H1 (cell line): ENCODE results near the gene LSM3. TPM values are rescaled to one million over a fixed set of nuclear protein-coding genes. Genes with fewer than 3 reads are reported as not detected.

ENCODE experiments used
- CHD1 ChIP-seq: IDR thresholded peaks from 2 replicates; pipeline ENCODE4 v1.6.1; 2012; ENCODE audit warnings: low read depth, low read length, improper control_type of control experiment
- EZH2 ChIP-seq: fragments of 200-600 bp; sonication (generic); IDR thresholded peaks from 2 replicates; pipeline ENCODE4 v1.7.1; 2012; ENCODE audit warnings: low read depth, mild to moderate bottlenecking, moderate library complexity, low read length, inconsistent platforms; ENCODE audit not compliant: severe bottlenecking
- HDAC6 ChIP-seq: IDR thresholded peaks from one replicate; pipeline ENCODE4 v1.7.1; 2012; ENCODE audit warnings: low read depth, mild to moderate bottlenecking, inconsistent platforms, low read length, moderate library complexity
- RXRA ChIP-seq: IDR thresholded peaks from 2 replicates; pipeline ENCODE4 v1.6.1; 2011; ENCODE audit warnings: low read depth, mild to moderate bottlenecking, low read length, moderate library complexity; ENCODE audit not compliant: insufficient read depth
- SRF ChIP-seq: IDR thresholded peaks from 2 replicates; pipeline ENCODE4 v1.6.1; 2011; ENCODE audit warnings: mild to moderate bottlenecking, low read depth, low read length, moderate library complexity
- TBP ChIP-seq: IDR thresholded peaks from 2 replicates; pipeline ENCODE4 v1.6.1; 2011; ENCODE audit warnings: low read depth, low read length, improper control_type of control experiment
- polyA plus RNA-seq, 7 experiments: library from polyadenylated mRNA; depleted of rRNA in 3 of 7; stranded (reverse) in 5 of 7; unstranded in 2 of 7; fragments of >200 nt in 5 of 7; fragments of 200-250 nt in 2 of 7; gene quantifications; 1 replicate in 5 of 7; 2 replicates in 1 of 7; 4 replicates in 1 of 7; pipeline versions ENCODE4 v1.2.1 to v1.2.3, GENCODE V29; 2011 to 2013; ENCODE audit warnings: missing spikeins in 2 of 7, mixed read lengths in 2 of 7
- total RNA-seq: library from RNA; stranded (reverse); fragmentation: NEBNext Ultra II Directional; extraction: Animal tissue kit (Norgen Biotek cat#: 25700); gene quantifications from 2 replicates; pipeline ENCODE4 v1.2.1, GENCODE V29; 2021
- TF ChIP-seq, protein P1 (sequence below): fragments of 300-600 bp; sonication (generic); IDR thresholded peaks from 2 replicates; pipeline ENCODE4 v1.7.1; 2012; ENCODE audit warnings: low read length, moderate library complexity, mild to moderate bottlenecking, inconsistent platforms; ENCODE audit not compliant: insufficient replicate concordance
- TF ChIP-seq, protein P2 (sequence below): IDR thresholded peaks from 2 replicates; pipeline ENCODE4 v1.6.1; 2012; ENCODE audit warnings: inconsistent platforms
- TF ChIP-seq, protein P3 (sequence below): IDR thresholded peaks from 2 replicates; pipeline ENCODE4 v1.6.1; 2012; ENCODE audit warnings: inconsistent platforms

The LSM3 gene
- total and polyA plus RNA-seq, 2 of the 8 experiments (the other 6 are each of a cell fraction or from before 2014, with no cell fraction given), result 7.1 to 25.4 TPM

DNA sequence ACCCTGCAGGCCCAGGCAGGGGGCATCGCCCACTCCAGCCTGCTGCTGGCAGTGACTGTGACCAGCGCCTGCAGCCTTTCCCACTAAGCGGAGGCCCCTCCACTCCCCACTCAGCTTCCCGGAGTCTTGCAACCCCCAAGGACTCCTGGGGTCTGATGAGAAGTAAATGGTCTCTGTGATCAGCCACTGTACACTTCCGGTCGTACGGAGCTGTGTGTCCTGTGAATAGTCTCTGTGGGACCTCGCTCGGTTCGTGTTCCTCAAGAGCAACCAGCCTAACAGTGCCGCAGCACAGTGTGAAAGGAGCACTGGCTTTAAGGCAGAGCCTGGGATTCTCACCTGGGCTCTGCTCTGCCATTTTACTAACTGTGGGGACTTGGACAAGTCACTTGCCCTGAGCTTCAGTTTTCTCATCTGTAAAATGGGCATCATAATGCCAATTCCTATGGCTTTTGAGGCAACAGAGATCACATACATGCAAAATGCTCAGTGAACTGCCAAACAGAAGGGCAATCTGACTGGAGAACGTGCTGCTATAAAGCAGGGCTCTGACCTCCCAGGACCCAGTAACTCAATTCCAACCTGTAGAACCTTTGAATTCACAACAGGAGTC lies 27.0 kb upstream of the LSM3 start (continued):
- TF ChIP-seq, protein P1, sequence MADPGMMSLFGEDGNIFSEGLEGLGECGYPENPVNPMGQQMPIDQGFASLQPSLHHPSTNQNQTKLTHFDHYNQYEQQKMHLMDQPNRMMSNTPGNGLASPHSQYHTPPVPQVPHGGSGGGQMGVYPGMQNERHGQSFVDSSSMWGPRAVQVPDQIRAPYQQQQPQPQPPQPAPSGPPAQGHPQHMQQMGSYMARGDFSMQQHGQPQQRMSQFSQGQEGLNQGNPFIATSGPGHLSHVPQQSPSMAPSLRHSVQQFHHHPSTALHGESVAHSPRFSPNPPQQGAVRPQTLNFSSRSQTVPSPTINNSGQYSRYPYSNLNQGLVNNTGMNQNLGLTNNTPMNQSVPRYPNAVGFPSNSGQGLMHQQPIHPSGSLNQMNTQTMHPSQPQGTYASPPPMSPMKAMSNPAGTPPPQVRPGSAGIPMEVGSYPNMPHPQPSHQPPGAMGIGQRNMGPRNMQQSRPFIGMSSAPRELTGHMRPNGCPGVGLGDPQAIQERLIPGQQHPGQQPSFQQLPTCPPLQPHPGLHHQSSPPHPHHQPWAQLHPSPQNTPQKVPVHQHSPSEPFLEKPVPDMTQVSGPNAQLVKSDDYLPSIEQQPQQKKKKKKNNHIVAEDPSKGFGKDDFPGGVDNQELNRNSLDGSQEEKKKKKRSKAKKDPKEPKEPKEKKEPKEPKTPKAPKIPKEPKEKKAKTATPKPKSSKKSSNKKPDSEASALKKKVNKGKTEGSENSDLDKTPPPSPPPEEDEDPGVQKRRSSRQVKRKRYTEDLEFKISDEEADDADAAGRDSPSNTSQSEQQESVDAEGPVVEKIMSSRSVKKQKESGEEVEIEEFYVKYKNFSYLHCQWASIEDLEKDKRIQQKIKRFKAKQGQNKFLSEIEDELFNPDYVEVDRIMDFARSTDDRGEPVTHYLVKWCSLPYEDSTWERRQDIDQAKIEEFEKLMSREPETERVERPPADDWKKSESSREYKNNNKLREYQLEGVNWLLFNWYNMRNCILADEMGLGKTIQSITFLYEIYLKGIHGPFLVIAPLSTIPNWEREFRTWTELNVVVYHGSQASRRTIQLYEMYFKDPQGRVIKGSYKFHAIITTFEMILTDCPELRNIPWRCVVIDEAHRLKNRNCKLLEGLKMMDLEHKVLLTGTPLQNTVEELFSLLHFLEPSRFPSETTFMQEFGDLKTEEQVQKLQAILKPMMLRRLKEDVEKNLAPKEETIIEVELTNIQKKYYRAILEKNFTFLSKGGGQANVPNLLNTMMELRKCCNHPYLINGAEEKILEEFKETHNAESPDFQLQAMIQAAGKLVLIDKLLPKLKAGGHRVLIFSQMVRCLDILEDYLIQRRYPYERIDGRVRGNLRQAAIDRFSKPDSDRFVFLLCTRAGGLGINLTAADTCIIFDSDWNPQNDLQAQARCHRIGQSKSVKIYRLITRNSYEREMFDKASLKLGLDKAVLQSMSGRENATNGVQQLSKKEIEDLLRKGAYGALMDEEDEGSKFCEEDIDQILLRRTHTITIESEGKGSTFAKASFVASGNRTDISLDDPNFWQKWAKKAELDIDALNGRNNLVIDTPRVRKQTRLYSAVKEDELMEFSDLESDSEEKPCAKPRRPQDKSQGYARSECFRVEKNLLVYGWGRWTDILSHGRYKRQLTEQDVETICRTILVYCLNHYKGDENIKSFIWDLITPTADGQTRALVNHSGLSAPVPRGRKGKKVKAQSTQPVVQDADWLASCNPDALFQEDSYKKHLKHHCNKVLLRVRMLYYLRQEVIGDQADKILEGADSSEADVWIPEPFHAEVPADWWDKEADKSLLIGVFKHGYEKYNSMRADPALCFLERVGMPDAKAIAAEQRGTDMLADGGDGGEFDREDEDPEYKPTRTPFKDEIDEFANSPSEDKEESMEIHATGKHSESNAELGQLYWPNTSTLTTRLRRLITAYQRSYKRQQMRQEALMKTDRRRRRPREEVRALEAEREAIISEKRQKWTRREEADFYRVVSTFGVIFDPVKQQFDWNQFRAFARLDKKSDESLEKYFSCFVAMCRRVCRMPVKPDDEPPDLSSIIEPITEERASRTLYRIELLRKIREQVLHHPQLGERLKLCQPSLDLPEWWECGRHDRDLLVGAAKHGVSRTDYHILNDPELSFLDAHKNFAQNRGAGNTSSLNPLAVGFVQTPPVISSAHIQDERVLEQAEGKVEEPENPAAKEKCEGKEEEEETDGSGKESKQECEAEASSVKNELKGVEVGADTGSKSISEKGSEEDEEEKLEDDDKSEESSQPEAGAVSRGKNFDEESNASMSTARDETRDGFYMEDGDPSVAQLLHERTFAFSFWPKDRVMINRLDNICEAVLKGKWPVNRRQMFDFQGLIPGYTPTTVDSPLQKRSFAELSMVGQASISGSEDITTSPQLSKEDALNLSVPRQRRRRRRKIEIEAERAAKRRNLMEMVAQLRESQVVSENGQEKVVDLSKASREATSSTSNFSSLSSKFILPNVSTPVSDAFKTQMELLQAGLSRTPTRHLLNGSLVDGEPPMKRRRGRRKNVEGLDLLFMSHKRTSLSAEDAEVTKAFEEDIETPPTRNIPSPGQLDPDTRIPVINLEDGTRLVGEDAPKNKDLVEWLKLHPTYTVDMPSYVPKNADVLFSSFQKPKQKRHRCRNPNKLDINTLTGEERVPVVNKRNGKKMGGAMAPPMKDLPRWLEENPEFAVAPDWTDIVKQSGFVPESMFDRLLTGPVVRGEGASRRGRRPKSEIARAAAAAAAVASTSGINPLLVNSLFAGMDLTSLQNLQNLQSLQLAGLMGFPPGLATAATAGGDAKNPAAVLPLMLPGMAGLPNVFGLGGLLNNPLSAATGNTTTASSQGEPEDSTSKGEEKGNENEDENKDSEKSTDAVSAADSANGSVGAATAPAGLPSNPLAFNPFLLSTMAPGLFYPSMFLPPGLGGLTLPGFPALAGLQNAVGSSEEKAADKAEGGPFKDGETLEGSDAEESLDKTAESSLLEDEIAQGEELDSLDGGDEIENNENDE, result no peak
- TF ChIP-seq, protein P2, sequence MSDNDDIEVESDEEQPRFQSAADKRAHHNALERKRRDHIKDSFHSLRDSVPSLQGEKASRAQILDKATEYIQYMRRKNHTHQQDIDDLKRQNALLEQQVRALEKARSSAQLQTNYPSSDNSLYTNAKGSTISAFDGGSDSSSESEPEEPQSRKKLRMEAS, result no peak
- TF ChIP-seq, protein P3, sequence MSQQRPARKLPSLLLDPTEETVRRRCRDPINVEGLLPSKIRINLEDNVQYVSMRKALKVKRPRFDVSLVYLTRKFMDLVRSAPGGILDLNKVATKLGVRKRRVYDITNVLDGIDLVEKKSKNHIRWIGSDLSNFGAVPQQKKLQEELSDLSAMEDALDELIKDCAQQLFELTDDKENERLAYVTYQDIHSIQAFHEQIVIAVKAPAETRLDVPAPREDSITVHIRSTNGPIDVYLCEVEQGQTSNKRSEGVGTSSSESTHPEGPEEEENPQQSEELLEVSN, result no peak
- no peak for TF ChIP-seq HDAC6
- TF ChIP-seq SRF, result no peak
- TF ChIP-seq RXRA, result no peak
- no peak for TF ChIP-seq EZH2
- TF ChIP-seq TBP, result no peak
- no peak for TF ChIP-seq CHD1
